Measurements from ENCODE around the gene TRPV2.

- TF ChIP-seq BHLHE40 (IDR thresholded peaks at IDR 0.05; ENCODE audit: borderline replicate concordance) (no peak), SP1 (IDR thresholded peaks at IDR 0.05) (no peak)
Observed at GRCh38 chr17:16480995-16481394, 65.6 kb downstream of the TRPV2 start.

All from HEK293T (cell line).